OCI-M1 (cell line): ENCODE results near the gene ELMO2.

ENCODE experiments used
- DNase-seq: peaks from one replicate; lab custom pipeline; 2025; lab: John Stamatoyannopoulos, UW

ELMO2 gene

DNA sequence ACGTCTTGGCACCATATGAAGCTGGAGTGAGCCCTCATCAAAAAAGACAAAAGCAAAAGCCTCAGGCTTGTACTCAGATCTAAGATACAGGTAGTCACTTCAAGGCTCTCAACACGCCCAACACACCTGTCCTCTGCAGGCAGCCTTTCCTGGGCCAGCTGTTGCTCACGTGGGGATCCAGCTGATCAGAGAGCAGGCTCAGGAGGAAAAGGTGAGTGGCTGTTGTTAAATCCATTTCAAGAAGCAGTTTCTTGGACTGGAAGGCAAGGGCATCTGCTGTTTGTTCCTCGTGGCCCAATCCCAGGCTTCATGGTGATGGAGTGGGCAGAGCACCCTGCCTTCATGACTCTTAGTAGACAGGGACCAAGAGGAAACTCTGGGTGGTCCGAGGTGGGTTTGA, 39.6 kb downstream of the ELMO2 start:
- no peak for DNase-seq

DNA sequence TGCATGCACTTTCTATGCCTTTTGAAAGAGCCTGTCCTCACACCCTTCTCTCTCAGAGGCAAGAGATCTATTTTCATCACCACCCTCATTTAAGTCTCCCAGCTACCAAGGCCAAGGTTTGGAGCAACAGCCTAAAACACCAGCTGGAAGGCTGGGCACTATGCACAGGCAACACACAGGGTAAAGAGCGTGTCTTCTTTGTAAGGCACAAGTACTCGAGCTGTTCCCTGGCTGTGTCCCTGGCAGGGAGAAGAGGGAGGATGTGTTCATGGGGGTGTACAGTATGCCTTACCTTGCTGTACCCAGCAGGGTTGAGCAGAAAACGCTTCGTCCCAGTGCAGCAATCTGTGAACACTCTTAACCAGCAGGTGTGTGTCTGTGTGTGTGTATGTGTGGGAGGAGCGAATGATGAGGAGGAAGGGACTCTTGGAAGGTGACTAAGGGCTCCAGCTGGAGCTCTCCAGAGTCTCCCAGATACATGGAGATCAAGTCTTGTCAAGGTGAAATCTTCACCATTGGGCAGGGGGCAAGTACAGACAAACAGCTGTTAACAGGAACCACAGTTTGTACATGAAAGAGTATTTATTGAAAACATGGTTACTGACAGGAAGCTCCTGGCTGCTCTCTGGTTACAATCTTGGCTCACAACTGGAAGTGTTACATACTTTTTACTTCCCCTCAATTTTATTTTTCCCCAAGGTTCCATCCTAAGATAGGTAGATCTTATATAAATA, 40.8 kb downstream of the ELMO2 start:
- no peak for DNase-seq

DNA sequence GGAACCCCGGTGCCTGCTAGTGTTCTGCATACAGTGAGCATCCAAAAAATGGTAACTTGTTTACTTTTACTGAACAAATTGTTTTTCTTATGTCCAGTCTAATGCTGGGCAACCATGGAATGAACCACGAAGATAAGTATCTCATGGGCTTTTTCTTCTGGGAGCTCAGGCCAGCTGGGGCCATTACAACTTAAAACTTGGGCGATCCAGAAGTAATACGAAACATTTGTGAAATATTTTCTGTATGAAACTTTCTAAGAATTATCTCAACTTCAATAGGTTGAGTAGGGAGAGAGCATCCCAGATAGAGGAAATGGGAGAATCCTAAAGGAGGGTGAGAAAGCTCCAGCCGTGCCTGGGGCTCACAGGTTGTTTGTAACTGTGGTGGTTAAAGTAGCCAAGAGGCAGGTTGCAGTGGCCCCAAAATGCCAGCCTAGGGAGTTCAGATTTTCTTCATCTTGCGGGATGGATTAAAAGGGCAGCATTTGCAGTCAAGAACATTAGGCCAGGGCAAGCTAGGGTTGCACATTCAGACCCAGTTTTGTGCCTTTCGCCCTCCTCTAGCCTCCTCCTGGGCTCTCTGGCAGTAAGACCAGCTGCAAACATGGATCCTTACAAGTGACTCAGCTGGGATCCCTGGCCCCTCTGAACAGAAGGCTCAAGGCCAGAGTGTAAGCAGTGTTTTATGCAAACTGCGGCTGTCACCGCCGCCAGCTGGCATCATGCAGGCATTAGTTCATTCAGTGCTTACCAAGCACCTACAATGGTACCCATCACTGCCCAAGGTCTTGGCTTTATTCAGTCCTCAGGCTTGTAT, 41.5 kb downstream of the ELMO2 start:
- DNase-seq: no peak

DNA sequence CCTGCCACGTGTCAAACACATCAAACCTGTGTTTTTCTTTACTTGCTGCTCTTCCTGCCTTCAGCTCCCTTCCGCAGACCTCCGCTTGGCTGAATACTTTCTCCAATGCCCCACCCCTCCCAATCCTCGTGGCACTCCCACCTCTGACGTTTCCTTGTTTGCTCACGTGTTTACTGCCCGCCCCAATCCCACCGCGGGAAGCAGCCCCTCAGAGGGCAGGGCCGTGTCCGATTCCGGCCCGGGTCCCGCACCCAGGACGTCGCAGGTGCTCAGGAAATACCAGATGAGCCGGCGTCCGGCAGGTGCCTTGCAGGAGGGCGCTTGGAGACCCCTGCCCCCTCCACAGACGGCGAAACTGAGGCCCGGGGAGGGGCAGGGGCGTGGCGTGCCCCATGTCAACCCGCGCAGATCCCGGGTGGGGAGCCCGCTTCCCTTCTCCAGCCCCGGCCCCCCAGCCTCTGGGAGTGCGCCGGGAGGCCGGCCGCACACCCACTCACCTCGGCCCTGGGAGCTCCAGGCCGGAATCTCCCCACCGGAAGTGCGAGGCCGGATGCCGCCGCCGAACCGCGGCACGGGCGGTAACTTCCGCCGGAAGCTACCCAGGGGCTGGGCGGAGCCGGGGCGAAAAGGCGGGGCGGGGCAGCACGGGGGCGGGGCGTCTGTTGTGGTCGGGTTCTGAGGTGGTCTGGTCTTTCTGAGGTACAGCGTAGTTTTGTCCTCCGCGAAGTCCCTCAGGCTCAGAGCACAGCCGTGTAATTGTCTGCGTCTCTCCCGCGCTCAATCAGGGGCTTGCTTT, 42.3 kb downstream of the ELMO2 start:
- DNase-seq: peak; percentile 87

DNA sequence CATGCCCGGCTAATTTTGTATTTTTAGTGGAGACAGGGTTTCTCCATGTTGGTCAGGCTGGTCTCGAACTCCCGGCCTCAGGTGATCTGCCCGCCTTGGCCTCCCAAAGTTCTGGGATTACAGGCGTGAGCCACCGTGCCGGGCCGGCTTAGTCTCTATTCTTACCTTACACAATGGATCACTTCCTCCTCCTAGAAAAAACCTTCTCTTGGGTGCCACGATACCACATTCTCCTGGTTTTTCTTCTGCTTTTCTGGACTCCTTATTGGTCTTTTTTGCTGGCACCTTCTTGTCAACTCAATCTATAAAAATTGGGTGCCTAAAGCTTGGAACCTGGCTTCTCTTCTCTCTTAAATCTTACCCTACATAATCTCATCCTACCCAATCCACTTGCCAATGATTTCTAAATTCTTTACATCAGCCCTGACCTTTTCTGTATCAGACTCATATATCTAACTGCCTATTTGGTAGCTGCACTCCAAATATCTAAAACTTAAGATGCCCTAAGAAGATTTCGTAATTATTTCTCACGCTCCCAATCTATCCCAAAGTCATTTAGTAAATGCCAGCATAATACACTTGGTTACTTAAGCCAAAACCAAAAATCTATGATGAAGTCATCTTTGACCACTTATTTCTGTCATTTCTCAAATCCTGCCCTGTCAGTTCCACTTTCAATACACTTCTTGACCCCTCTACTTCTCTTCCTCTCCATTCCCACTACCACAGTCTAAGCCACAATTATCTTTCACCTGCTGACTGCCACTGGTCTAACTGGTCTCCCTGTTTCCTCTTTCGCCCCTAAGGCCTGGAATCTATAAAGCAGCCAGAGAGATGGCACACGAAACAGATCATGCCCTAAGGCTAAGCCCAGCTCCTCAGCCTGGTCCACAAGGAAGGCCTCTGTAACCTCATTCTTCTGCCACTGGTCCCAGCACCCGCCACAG, 43.2 kb downstream of the ELMO2 start:
- peak; percentile 49 for DNase-seq

DNA sequence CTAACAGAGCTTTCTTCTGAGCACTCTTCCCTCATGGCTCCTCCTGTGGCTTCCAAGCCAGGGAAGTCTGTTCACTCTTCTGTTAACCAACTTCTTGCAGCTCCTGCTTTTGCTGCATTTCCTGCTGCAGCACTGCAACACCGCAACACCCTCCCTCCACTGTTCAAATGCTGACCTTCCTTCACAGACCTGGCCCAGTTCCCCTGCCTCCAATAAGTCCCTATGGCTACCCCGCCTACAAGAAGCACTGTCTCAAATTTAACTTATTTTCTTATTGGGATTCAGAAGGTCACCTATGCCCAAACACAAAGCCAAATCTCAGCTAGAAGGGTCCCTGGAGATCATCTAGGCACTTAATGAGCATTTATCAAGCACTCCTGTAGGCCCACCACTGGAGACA, 44.6 kb downstream of the ELMO2 start:
- DNase-seq: no peak

DNA sequence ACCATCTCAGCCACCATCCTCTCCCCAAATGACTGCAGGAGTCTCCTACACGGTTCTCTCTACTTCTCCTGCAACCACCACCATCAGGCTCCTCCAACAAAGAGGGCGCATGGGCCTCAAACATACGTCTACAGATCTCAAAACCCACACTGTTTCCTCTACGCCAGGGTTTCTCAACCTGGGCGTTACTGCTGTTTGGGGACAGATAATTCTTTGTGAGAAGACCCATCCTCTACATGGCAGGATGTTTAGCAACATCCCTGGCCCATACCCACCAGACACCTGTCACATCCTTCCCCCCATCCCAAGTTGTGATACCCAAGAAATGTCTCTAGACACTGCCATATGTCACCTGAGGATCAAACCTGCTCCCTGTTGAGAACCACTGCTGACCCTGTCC, 45.0 kb downstream of the ELMO2 start:
- no peak for DNase-seq

DNA sequence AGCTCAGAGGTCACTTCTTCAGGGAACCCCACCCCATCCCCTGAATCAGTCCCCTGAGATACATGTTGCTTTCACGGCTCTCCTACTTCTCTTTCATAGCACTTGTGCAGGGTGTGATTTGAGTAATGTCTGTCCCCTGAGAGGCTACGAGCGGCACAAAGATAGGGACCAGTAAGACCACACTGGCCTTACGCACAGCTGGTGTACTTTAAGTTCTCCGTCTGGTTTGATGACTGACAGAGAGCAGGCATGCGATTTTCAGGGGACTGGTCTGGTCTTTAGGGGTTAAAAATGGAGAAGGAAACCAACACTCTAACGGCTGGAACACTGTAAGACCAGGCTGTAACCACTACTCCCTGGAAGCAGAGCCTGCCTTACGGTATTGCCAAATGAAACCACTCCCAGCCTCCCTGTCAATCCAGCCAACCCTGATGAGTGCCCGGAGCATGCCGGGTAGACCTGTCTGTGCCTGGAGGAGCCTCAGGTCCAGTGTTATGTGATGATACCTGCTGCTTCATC, 47.1 kb downstream of the ELMO2 start:
- DNase-seq: no peak

DNA sequence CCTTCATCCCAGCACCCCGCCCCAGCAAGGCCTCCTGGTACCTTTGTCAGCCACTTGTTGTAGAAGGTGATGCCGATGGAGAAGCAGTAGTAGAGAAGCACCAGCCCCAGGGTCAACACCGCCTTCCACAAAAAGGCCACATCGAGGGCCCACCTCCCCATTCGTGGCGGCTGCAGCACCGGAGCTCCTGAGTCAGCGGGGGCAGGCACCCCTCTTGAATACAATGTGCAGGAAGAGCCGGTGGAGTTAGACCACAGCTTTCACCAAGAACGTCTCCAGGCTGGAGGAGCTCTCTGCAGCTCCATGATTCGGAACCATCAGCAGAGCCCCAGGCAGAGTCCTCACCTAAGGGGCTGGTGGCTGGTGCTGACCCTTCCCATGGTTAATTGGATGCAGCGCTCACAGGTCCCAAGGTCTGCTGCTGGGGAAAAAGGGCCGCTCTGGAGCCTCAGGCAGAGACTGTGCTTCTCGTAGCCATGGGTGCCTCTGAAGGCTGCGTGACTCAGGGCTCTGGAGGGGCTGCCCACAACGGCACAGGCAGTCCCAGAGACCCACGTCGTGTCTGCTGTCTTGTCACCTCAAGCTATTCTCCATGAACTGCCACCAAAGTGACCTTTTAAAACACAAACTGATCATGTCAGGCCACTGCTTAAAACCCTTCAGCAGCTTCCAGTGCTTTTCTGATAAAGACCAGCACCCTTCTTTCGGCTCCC, 47.9 kb downstream of the ELMO2 start:
- DNase-seq: no peak

DNA sequence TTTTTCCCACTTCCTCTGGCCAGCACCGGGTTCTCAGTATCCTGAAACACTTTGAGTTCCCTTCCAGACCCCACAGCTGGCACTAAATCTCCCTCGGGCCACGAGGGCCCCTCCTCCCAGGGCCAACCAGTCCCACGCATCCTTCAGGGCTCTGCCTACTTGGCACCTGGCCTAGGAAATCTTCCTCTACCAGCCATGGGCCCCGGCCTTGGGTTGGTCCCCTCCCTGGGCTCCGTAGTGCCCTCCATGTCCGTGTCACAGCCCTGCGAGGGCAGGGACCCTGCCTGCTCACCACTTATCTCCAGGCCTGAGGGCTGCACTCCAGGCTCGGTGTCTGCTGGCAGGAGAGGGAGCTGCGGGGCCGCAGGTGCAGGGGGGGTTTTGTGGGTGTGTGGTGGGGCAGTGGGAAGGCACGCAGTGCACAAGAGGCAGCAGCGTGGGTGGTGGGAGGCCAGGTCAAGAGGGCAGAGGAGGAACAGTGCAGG, 49.3 kb downstream of the ELMO2 start:
- no peak for DNase-seq

DNA sequence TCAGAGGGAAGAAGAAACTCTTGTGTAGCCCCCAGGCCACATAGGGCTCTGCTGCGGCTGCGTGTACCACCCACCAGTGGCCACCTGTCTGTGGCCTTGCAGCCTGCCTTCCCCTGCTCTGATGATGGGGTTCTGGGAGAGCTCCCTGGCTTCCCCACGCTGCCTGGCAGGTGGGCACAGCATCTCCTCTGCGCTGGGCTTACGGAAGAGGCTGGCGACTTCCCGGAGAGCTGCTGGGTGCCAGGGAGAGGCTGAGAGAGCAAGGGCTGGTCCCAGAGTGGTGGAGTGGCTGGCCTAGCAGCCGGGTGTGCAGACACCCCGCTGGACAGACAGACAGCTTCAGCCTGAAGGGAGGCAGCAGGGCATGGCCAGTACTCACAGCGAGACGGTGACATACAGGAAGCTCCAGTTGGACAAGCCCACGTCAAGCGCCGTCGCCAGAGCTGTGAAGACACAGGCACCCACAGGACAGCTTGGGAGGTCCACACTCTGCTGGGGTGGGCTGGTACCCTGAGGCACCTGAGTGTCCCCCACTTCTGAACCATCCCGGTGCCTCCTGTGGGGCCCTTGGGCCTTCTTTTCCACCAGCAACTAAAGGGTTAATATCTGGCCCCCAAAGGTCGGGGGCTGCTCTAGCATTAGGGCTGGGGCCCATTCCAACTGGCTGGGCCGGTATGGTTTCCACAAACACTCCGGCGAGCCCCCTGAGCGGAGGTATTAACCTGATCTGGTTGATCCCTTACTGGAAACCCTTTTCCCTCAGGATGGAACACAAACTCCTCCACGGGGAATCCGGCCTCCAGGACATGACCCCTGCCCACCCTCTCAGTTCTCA, 50.0 kb downstream of the ELMO2 start:
- no peak for DNase-seq

DNA sequence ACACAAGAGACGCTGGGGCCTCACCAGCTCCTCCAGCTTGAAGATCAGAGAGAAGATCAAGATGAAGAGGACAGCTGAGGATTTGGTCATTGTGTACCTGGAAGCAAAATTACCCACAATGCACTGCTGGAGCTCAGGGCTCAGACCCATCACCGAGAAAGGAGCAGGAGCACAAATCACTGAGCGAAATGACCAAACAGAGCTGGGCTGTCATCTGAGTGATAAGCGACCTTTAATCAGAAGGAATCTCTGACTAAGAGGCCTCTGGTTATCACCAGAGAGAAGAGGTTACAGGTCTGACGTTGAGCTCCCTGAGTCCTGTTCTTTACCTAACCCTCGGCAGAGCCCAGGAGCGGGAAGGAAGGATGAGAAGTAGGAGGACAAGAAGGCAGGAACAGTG, 50.6 kb downstream of the ELMO2 start:
- DNase-seq: no peak

DNA sequence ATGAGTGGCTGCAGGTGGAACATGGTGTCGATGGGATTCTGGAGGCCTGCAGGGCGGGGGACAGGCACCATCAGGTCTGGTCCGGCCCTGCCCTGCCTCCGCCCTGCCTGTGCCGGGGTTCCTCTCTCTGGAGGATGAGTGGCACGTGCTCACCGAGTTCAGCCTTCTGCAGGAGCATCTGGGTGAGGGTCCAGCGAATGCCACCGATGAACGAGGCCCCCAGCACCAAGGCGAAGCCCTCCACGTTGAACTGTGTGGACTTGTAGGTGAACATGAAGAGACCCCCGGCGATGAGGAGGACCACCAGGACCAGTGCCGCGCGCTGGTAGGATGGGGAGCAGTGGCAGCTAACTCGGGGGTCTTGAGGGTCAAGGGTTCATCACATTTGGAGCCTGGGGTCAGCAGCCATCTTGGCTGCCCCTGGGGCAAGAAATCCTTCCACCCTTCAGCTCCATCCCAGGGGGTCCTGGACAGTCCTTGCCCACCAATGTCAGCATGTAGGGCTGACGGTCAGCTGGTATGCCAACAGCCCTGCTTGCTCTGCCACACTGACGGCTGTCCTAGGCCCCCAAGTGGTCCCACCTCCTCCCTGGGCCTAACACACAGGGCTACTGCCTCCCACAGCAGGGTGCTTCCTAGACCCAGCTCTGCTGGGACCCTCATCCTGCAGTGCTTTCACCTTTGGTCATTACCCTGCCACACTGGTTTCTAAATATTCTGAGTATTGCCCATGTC, 51.3 kb downstream of the ELMO2 start:
- no peak for DNase-seq

DNA sequence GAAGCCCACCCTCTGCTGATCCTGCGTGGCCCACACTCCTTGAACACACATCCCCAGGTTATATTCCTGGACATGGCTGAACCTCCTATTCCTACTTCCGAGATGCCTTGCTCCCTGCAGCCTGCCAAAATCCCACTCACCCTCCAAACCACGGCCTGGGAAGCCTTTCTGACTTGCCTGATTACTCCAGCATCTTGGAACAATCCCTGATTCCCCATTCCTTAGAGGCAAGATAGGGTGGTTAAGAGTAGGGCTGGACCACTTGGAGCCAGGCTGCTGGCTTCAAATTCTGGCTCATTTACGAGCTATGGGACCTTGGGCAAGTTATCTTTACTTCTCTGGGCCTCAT, 52.2 kb downstream of the ELMO2 start:
- DNase-seq: no peak

DNA sequence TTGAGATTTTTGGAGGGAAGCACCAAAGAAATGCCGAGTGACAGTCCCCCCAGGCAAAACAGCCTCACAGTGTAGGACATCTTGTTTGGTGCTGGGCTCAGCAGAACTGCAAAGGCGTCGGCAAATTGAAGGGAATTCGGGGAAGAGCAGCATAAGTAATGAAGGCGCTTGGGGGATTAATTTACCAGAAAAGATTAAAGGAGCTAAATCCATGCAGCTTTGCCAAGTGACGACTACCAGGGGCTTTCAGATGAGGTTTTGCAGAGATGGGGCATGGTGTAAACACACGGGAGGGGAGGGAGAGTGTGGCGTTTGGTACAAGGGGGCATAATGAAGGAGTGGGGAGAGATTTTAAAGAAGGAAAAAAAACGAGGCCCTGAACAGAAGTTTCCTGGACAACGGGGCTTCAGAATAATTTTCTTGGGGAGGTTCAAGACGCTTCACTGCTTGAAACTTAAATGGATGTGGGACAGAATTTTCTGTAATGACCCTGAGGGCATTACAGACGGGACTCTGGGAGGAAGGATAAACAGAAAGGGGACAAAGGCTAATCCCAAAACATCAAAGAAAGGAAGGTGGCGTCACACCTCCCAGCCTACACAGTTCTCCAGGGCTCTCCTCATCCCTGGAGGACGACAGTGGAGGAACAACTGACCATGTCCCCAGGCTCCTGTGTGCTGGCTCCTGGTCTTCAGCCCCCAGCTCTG, 52.8 kb downstream of the ELMO2 start:
- DNase-seq: no peak

DNA sequence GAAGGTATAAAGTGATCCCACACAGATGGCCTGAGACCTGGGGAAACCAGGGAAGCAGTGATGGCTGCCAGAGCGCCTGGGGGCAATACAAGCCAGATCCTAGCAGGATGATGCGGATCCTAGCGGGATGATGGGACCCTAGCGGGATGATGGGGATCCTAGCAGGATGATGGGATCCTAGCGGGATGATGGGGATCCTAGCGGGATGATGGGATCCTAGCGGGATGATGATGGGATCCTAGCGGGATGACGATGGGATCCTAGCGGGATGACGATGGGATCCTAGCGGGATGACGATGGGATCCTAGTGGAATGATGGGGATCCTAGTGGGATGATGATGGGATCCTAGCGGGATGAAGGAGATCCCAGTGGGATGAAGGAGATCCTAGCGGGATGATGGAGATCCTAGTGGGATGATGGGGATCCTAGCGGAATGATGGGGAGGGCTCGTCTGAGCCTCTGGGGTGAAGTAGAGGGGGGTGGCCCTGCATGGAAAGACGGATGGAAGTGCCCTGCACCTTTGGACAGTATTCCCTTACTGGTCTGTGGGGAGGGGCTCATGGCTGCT, 54.0 kb downstream of the ELMO2 start:
- no peak for DNase-seq

DNA sequence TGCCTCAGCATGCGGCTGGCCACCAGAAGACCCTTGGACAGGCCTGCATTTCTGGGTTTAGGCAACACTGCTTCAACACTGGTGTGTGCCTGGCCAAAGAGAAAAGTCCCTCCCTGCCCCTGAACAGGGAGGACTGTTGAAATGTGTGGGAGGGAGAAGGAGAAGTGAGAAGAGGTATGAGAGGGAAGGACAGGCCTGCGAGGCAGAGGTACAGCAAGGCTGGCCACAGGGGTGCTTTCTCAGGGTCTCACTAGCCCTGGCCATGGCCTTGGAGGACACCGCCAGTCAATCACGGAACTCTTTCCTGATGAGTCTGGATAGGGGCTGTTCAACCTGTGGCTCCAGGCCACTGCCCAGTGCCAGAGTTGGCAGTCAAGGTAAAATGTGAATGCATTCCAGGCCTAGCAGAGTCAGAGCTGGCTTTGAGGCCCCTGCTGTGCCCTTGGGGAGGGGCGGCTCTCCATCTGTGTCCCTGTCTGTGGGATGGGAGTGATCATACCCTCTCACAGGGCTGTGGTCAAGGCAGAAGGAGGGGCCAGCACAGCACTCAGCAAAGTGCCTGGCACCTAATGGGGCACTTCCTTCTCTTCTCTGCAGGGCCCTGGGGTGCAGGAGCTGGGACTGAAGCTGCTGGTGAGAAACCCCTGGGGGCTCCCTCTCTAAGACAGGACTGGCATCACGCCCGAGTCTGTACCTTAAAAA, 54.9 kb downstream of the ELMO2 start:
- peak; percentile 10 for DNase-seq

DNA sequence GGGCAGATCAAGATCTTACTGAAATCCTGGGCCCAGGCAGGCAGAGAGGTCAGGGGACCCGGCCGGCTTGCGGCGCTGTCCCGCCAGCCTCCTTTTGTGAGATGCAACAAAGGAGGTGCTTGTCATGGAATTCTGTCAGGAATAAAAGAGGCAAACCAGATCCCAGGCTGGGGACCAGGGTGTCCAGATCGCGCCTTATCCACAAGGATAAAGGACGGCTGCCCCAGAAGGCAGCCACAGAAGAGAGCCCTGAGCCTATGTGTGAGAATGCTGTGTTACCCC, 55.5 kb downstream of the ELMO2 start:
- no peak for DNase-seq
